ENCODE measurements around the gene GADD45A.
A peak's percentile ranks its signal among the peaks of the same experiment; 100 is the strongest.
"Not testable (repeated sequence)": the region's sequence is repeated elsewhere in the genome, so short reads cannot be mapped to it uniquely, and the experiment has no call there.

GADD45A gene

GRCh38 chr1:67685067-67685557 is at the start of gene GADD45A:
TSS of gene GADD45A (plus strand) at chr1:67685201. CDS start at chr1:67685495, 294 bp downstream.
- in situ Hi-C loops (cut with HindIII; ENCODE audit: low pct_ligation_motif_present, low pct_unique_long_range_greater_than_20kb, low sequenced_read_pairs), result no loop called here
- DNase-seq, result peak; percentile 98

DNA sequence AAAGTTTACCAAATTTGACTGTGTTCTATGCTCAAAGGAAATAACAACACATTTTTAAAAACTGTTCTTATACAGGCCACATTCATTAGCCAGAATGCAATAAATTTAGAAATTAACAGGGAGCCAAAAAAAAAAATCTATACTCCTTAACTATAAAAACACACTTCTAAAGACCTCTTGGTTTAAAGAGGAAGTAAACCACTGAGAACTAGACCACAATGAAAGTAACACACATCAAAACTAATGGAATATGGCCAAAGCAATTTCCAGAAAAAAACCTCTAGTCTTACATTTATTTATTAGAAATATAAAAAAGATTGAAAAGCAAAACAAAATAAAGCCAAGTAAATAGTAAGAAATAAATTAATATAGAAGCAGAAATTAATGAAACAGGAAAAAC is 48.9 kb upstream of the GADD45A start:
- in situ Hi-C loops (cut with HindIII; ENCODE audit: low pct_ligation_motif_present, low pct_unique_long_range_greater_than_20kb, low sequenced_read_pairs), result no loop called here
- DNase-seq, result no peak

GRCh38 chr1:67639361-67639760 is 45.6 kb upstream of the GADD45A start:
- no peak for DNase-seq
- in situ Hi-C loops (cut with HindIII; ENCODE audit: low pct_ligation_motif_present, low pct_unique_long_range_greater_than_20kb, low sequenced_read_pairs), result no loop called here

GRCh38 chr1:67642629-67643028 is 42.4 kb upstream of the GADD45A start:
- DNase-seq, result no peak
- in situ Hi-C loops (cut with HindIII; ENCODE audit: low pct_ligation_motif_present, low pct_unique_long_range_greater_than_20kb, low sequenced_read_pairs), result no loop called here

GRCh38 chr1:67644566-67644965 is 40.4 kb upstream of the GADD45A start:
- no peak for DNase-seq
- in situ Hi-C loops (cut with HindIII; ENCODE audit: low pct_ligation_motif_present, low pct_unique_long_range_greater_than_20kb, low sequenced_read_pairs), result no loop called here

- in situ Hi-C loops (cut with HindIII; ENCODE audit: low pct_ligation_motif_present, low pct_unique_long_range_greater_than_20kb, low sequenced_read_pairs), result no loop called here
- DNase-seq, result no peak
These were observed 39.4 kb upstream of the GADD45A start for GRCh38 chr1:67645495-67646144.

- DNase-seq, result no peak
- in situ Hi-C loops (cut with HindIII; ENCODE audit: low pct_ligation_motif_present, low pct_unique_long_range_greater_than_20kb, low sequenced_read_pairs), result no loop called here
These were observed 38.6 kb upstream of the GADD45A start for GRCh38 chr1:67646145-67647035.

DNA sequence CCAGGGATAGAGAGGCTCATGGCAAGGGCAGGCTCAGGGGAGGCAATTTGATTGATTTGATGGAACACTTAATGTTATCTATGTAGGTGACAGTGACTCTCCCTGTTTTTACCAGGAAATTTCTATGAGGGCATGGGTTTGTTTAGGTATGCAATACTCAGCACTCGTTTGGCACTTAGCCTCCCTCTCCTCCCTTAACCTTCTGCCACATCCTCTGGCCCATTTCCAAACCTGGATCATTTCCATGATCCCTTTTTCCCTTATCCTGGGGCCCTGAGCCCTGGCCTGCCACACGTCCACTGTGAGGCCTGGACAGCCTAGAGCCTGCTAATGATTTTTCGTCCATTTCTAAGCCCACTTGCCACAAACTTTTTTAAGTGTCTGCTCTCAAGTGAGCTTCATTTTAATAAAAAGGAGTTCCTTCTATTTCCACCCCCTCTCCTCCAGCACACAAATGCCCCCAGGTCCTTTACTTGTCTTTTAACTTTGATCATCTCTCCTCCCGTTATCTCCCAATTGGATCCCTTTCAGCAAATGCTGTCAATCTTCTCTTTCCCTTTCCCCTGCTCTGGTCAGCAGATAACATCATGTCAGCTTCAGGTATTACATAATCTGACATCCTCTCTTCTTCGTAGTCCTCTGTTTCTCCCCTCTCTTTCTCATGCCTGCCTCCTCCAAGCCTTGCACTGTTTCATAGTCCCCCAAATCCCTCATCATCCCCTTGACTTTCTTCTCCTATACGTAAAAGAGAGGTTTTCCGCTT is 37.8 kb upstream of the GADD45A start:
- DNase-seq, result no peak
- in situ Hi-C loops (cut with HindIII; ENCODE audit: low pct_ligation_motif_present, low pct_unique_long_range_greater_than_20kb, low sequenced_read_pairs), result no loop called here

- in situ Hi-C loops (cut with HindIII; ENCODE audit: low pct_ligation_motif_present, low pct_unique_long_range_greater_than_20kb, low sequenced_read_pairs), result no loop called here
- DNase-seq, result no peak
These were observed 37.1 kb upstream of the GADD45A start for GRCh38 chr1:67647814-67648358.

GRCh38 chr1:67648582-67649326 is 36.2 kb upstream of the GADD45A start:
- no peak for DNase-seq
- in situ Hi-C loops (cut with HindIII; ENCODE audit: low pct_ligation_motif_present, low pct_unique_long_range_greater_than_20kb, low sequenced_read_pairs), result no loop called here

DNA sequence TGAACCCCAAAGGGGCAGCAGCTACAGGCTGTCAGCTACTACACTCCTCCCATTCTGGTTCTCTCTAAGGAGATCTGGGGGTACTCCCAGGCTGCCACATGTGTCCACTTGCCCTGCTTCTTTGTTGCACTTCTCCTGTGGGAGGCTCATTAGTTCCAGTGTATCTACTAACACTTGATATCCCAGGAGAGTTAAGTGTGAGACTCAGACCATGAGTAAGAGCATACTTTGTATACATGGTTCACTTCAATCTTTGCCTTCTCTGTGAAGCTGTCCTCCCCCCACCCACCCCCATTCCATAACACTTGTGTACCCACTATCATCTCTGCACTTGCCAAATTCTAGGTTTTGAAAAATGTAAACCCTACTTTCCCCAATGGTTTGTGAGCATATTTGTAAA is 34.9 kb upstream of the GADD45A start:
- in situ Hi-C loops (cut with HindIII; ENCODE audit: low pct_ligation_motif_present, low pct_unique_long_range_greater_than_20kb, low sequenced_read_pairs), result no loop called here
- no peak for DNase-seq

DNA sequence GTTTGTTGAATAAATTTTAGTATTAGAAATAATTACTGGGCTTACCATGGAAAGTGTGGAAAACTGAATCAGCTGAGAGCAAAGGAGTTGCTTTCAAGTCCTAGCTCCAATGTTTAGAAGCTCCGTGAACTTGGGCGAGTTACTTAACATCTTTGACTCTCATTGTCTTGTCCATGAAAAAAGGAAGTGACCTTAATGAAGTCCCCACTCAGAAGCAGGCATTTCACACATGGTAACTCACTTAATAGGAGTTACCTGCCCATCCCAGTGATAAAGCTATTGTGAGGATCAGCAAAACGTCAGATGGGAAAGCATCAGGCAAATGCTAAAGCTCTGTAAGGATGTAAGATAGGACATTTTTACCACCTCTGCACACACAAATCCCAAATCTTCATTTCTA is 34.0 kb upstream of the GADD45A start:
- no peak for DNase-seq
- in situ Hi-C loops (cut with HindIII; ENCODE audit: low pct_ligation_motif_present, low pct_unique_long_range_greater_than_20kb, low sequenced_read_pairs), result no loop called here

DNA sequence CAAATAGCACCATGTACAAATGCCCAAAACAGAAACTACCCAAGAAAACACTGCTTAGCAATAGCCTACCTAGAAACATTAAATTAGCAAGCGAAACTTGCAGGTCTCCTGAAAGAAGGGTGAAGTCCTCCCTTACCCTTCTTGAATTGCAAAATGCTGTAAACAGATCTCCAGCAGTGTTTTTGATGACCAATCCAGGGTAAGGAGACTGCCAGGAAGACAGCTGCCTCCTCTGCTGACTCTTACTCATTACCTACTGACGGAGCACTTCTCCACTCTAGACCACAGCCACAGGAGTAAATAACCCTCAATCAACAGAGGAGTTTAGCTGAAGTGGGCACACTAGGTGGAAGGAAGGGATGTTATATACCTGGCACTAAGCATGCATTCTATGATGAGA is 32.2 kb upstream of the GADD45A start:
- in situ Hi-C loops (cut with HindIII; ENCODE audit: low pct_ligation_motif_present, low pct_unique_long_range_greater_than_20kb, low sequenced_read_pairs), result no loop called here
- peak; percentile 27 for DNase-seq

DNA sequence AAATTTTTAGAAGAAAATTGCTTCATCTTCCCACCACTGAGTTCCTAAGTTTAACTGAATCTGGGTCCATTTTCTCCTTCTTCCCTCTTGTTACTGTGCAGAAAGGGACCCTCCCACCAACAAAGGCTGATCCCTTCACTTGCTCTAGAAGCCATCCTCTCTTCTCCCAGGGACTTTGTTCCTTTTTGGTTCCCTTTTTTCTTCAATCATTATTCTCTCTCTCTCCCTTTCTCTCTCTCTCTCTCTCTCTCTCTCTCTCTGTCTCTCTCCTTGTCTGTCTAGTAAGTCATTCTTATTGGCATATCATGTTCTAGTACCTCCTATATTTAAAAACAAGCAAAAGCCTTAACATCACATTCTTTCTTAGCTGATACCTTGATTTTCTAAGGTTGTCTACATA is 31.7 kb upstream of the GADD45A start:
- in situ Hi-C loops (cut with HindIII; ENCODE audit: low pct_ligation_motif_present, low pct_unique_long_range_greater_than_20kb, low sequenced_read_pairs), result no loop called here
- DNase-seq, result no peak

DNA sequence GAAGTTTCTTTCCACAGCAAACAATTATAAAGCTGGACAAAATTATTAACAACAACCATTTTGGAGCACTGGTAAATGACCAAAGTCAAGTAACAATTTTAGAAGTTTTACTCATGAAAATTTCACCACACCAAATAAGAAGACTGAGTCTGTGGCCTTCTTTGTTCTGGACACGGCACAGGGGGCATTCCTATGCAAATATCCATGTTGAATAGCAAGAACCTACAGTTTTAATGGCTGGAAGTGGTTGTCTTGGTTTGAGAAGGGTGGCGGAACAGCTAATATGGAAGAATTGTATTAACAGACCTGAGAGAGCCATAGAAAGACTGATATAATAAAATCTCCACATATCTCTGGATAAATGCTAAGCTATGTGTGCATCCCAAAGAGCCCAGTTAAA is 29.4 kb upstream of the GADD45A start:
- in situ Hi-C loops (cut with HindIII; ENCODE audit: low pct_ligation_motif_present, low pct_unique_long_range_greater_than_20kb, low sequenced_read_pairs), result no loop called here
- DNase-seq, result no peak

- DNase-seq; in situ Hi-C loops (cut with HindIII; ENCODE audit: low pct_ligation_motif_present, low pct_unique_long_range_greater_than_20kb, low sequenced_read_pairs): not testable (repeated sequence)
These were observed 27.8 kb upstream of the GADD45A start for GRCh38 chr1:67657152-67657551.

GRCh38 chr1:67659229-67659628 is 25.8 kb upstream of the GADD45A start:
- in situ Hi-C loops (cut with HindIII; ENCODE audit: low pct_ligation_motif_present, low pct_unique_long_range_greater_than_20kb, low sequenced_read_pairs), result no loop called here
- no peak for DNase-seq

DNA sequence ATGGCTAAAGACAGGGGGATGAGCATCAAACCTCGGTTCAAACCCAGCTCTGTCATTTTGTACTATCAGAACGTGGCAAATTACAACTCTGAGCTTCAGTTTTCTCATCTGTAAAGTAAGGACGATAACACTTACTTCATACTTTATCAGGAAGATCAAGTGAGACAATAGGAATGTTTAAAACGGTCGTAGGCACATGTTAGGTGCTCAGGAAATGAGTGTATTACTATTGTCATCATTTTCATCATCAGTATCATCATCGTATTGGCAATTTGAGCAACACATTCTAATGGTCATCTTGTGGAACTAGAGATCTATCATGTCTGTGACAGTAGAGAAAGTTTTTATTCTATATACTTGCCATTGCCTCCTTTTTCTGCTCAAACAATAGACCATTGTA is 22.1 kb upstream of the GADD45A start:
- in situ Hi-C loops (cut with HindIII; ENCODE audit: low pct_ligation_motif_present, low pct_unique_long_range_greater_than_20kb, low sequenced_read_pairs), result no loop called here
- DNase-seq, result no peak

All from ACHN (cell line).